A673 (cell line): Measurements from ENCODE around the gene HJURP.

ENCODE experiments used
- EZH2 ChIP-seq: fragments of 200-600 bp; sonication (generic); IDR thresholded peaks from 2 replicates; pipeline ENCODE4 v1.6.1; 2017; ENCODE audit warnings: borderline replicate concordance, low read depth, mild to moderate bottlenecking, mixed read lengths, antibody characterized with exemption, low read length; ENCODE audit not compliant: poor library complexity, severe bottlenecking
- TF ChIP-seq, protein P1 (sequence below): fragments of 300-800, 200-600 bp; sonication (generic); conservative IDR thresholded peaks from 2 replicates; pipeline ENCODE4 v1.5.1; 2017; ENCODE audit warnings: low read depth, mild to moderate bottlenecking, antibody characterized with exemption, low read length, moderate library complexity, mixed read lengths

DNA sequence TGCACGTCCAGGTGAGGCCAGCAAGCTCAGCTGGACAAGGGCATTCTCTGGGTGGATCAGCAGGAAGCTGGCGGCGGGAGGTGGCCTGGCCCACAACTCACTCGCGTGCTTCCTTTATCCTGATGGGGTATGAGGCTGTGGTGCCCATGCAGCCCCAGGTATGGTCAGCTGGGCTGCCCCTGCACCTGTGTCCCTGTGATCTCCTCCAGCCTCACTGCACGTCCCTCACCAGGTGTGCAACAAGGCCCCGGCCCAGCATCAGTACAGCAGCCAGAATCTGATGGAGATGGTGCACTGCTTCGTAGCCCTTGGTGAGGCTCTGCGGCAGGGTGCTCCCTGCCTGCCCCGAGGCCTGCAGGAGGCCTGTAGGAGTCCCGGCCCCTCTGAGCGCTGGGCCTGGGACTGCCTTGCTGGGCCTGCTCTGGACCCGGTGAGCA is 58.6 kb downstream of the HJURP start:
- TF ChIP-seq, protein P1, sequence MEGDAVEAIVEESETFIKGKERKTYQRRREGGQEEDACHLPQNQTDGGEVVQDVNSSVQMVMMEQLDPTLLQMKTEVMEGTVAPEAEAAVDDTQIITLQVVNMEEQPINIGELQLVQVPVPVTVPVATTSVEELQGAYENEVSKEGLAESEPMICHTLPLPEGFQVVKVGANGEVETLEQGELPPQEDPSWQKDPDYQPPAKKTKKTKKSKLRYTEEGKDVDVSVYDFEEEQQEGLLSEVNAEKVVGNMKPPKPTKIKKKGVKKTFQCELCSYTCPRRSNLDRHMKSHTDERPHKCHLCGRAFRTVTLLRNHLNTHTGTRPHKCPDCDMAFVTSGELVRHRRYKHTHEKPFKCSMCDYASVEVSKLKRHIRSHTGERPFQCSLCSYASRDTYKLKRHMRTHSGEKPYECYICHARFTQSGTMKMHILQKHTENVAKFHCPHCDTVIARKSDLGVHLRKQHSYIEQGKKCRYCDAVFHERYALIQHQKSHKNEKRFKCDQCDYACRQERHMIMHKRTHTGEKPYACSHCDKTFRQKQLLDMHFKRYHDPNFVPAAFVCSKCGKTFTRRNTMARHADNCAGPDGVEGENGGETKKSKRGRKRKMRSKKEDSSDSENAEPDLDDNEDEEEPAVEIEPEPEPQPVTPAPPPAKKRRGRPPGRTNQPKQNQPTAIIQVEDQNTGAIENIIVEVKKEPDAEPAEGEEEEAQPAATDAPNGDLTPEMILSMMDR, result no peak
- no peak for TF ChIP-seq EZH2
